GM12874 (cell line): ENCODE results near the gene IVD.

Source experiments
- CTCF ChIP-seq: IDR thresholded peaks from 2 replicates; pipeline ENCODE4 v1.5.1; 2011; ENCODE audit warnings: low read depth, mild to moderate bottlenecking, control low read depth, low read length, moderate library complexity; ENCODE audit not compliant: insufficient read depth

The IVD gene

GRCh38 chr15:40458495-40459371, 53.1 kb downstream of the IVD start:
- TF ChIP-seq CTCF, result no peak

- no peak for TF ChIP-seq CTCF
Observed at GRCh38 chr15:40459391-40460015, 53.9 kb downstream of the IVD start.

GRCh38 chr15:40460404-40460803, 54.8 kb downstream of the IVD start:
- TF ChIP-seq CTCF, result no peak

- no peak for TF ChIP-seq CTCF
Observed at GRCh38 chr15:40461958-40462357, 56.4 kb downstream of the IVD start.

- no peak for TF ChIP-seq CTCF
Observed at GRCh38 chr15:40463279-40463678, 57.7 kb downstream of the IVD start.

GRCh38 chr15:40463886-40464545, 58.4 kb downstream of the IVD start:
- TF ChIP-seq CTCF, result no peak

GRCh38 chr15:40464595-40465185, 59.1 kb downstream of the IVD start:
- no peak for TF ChIP-seq CTCF
